Measurements from ENCODE around the gene UFC1. TPM values are rescaled to one million over a fixed set of nuclear protein-coding genes. Genes with fewer than 3 reads are reported as not detected.

Gene UFC1
- total RNA-seq, 1 donor from 2014 or later: 91.0 TPM

DNA sequence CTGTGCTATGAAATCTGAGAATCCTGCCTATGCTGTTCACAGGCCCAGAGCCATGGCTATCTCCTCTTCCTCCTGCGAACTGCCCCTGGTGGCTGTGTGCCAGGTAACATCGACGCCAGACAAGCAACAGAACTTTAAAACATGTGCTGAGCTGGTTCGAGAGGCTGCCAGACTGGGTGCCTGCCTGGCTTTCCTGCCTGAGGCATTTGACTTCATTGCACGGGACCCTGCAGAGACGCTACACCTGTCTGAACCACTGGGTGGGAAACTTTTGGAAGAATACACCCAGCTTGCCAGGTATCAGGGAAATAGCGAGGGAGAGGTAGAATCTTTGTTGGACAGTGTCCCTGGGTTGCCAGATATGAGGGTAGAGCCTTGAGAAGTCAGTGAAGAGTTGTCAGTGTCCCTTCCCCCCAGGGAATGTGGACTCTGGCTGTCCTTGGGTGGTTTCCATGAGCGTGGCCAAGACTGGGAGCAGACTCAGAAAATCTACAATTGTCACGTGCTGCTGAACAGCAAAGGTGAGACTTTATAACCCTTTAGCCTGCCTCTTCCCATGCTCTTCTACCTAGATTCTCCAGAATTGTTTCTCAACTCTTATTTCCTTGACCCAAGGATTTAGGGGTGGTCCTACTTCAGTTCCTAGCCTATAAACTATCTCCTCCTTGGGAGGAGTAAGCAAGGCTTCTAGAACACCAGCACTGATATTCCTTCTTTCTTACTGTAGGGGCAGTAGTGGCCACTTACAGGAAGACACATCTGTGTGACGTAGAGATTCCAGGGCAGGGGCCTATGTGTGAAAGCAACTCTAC is 34.5 kb upstream of the UFC1 start:
- Histone ChIP-seq H2AFZ (ENCODE audit: low read depth, low read length) (no peak overlapping the region), H3K79me2 (ENCODE audit: insufficient read depth, low read length) (peaks cover 69% of the 10 kb centered on the region), H4K20me1 (ENCODE audit: insufficient read depth, low read length) (peaks cover 32% of the 10 kb centered on the region), H3K36me3 (ENCODE audit: insufficient read depth, low read length) (peaks cover 29% of the 10 kb centered on the region), H3K4me3 (ENCODE audit: insufficient read depth, low read depth, low read length) (peak overlapping the region; percentile 98), H3K27me3 (ENCODE audit: insufficient read depth, low read length) (no peaks in the 10 kb centered on the region), H3K4me2 (ENCODE audit: low read length) (peak overlapping the region; percentile 86), H3K9ac (ENCODE audit: low read length) (peak overlapping the region; percentile 99), H3K27ac (ENCODE audit: low read depth, low read length) (peak overlapping the region; percentile 98), H3K4me1 (ENCODE audit: insufficient read depth, low read length) (peaks cover 29% of the 10 kb centered on the region), H3K9me3 (ENCODE audit: insufficient read depth, low read depth, low read length) (no peaks in the 10 kb centered on the region)
- FAIRE-seq (no peak), DNase-seq (ENCODE audit: low read depth) (peak; percentile 71)
- Mint-ChIP-seq H3K4me1 (ENCODE audit: low read depth, unreplicated experiment) (peaks cover 31% of the 10 kb centered on the region), H3K36me3 (ENCODE audit: low read depth, unreplicated experiment) (peaks cover 22% of the 10 kb centered on the region), H3K27ac (ENCODE audit: unreplicated experiment) (peak overlapping the region; percentile 98), H3K9me3 (ENCODE audit: unreplicated experiment) (no peaks in the 10 kb centered on the region), H3K27me3 (ENCODE audit: low read depth, unreplicated experiment) (no peaks in the 10 kb centered on the region), H3K4me3 (ENCODE audit: unreplicated experiment) (peak overlapping the region; percentile 95)
- TF ChIP-seq, protein P1, sequence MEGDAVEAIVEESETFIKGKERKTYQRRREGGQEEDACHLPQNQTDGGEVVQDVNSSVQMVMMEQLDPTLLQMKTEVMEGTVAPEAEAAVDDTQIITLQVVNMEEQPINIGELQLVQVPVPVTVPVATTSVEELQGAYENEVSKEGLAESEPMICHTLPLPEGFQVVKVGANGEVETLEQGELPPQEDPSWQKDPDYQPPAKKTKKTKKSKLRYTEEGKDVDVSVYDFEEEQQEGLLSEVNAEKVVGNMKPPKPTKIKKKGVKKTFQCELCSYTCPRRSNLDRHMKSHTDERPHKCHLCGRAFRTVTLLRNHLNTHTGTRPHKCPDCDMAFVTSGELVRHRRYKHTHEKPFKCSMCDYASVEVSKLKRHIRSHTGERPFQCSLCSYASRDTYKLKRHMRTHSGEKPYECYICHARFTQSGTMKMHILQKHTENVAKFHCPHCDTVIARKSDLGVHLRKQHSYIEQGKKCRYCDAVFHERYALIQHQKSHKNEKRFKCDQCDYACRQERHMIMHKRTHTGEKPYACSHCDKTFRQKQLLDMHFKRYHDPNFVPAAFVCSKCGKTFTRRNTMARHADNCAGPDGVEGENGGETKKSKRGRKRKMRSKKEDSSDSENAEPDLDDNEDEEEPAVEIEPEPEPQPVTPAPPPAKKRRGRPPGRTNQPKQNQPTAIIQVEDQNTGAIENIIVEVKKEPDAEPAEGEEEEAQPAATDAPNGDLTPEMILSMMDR (IDR thresholded peaks at IDR 0.05; ENCODE audit: insufficient read depth, low read depth, low read length): peak; percentile 48
- TF ChIP-seq EZH2 (IDR thresholded peaks at IDR 0.05; ENCODE audit: insufficient read depth, low read length): no peak

DNA sequence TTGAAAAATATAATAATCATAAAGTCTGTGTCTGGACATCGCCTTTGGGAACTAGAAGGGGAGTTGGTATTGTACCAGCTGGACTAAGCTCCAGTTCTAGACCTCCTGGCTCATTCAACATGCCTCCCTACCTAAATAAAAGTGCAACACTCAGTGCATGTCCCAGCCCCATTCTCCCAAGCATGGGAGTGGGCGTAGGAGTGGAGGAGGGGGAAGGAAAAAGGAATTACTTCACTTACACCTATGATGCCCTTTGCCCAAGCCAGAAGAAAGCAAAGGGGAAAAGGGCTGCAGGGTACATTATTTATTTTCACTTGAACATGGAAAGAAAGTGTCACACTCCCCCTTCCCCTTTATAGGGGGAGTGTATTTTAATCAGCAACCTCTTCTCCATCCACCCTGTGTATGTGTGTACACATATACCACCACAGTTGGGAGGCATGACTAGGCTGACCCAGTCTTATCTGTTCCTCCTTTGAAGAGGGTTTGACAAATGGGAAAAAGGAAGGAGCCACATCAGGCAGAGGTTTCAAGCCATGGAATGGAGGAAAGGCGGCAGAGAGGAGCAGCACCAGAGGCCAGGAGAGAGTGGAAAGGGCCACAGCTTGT is 32.6 kb upstream of the UFC1 start:
- Mint-ChIP-seq H3K9me3 (ENCODE audit: unreplicated experiment) (no peaks in the 10 kb centered on the region), H3K4me3 (ENCODE audit: unreplicated experiment) (peak overlapping the region; percentile 71), H3K27me3 (ENCODE audit: low read depth, unreplicated experiment) (no peaks in the 10 kb centered on the region), H3K27ac (ENCODE audit: unreplicated experiment) (peak overlapping the region; percentile 66), H3K36me3 (ENCODE audit: low read depth, unreplicated experiment) (peaks cover 25% of the 10 kb centered on the region), H3K4me1 (ENCODE audit: low read depth, unreplicated experiment) (peaks cover 25% of the 10 kb centered on the region)
- Histone ChIP-seq H2AFZ (ENCODE audit: low read depth, low read length) (no peak overlapping the region), H3K79me2 (ENCODE audit: insufficient read depth, low read length) (peaks cover 68% of the 10 kb centered on the region), H3K9ac (ENCODE audit: low read length) (no peak overlapping the region), H4K20me1 (ENCODE audit: insufficient read depth, low read length) (peaks cover 35% of the 10 kb centered on the region), H3K36me3 (ENCODE audit: insufficient read depth, low read length) (peaks cover 33% of the 10 kb centered on the region), H3K4me3 (ENCODE audit: insufficient read depth, low read depth, low read length) (no peak overlapping the region), H3K9me3 (ENCODE audit: insufficient read depth, low read depth, low read length) (no peaks in the 10 kb centered on the region), H3K27me3 (ENCODE audit: insufficient read depth, low read length) (no peaks in the 10 kb centered on the region), H3K4me1 (ENCODE audit: insufficient read depth, low read length) (peaks cover 20% of the 10 kb centered on the region), H3K4me2 (ENCODE audit: low read length) (no peak overlapping the region), H3K27ac (ENCODE audit: low read depth, low read length) (no peak overlapping the region)
- FAIRE-seq (no peak), DNase-seq (ENCODE audit: low read depth) (no peak)
- TF ChIP-seq, protein P1 (IDR thresholded peaks at IDR 0.05; ENCODE audit: insufficient read depth, low read depth, low read length): no peak
- TF ChIP-seq EZH2 (IDR thresholded peaks at IDR 0.05; ENCODE audit: insufficient read depth, low read length): no peak
